Stimulated activated CD4-positive, alpha-beta T cell treated with anti-CD3 and anti-CD28 coated beads, Interleukin-15, amount 100 ng/mL, for 1 hour (primary cell): ENCODE results near the gene RGS9.
"Not testable (repeated sequence)": the region's sequence is repeated elsewhere in the genome, so short reads cannot be mapped to it uniquely, and the experiment has no call there.

Source experiments
- DNase-seq, 2 donors: peaks; one replicate each; pipeline ENCODE4 v3.0.0-alpha.2; 2020; ENCODE audit warnings: low read depth in 1 of 2, low spot score in 1 of 2

RGS9 gene

DNA sequence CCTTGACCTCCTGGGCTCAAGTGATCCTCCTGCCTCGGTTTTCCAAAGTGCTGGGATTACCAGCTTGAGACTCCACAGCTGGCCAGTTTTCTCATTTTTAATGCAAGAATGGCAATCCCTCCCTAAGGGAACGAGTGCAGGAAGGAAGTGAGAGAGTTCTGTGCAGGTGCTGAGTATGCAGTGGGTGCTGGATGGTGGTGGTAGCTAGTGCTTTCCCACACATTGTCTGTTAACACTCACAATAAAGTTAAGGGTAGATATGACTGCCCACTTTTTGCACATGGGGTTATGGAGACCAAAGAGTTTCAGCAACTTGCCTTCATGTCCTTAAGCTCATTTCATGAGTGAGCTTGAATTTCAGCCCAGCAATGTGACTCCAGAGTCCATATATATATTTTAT is 18.5 kb downstream of the RGS9 start:
- no peak for DNase-seq

DNA sequence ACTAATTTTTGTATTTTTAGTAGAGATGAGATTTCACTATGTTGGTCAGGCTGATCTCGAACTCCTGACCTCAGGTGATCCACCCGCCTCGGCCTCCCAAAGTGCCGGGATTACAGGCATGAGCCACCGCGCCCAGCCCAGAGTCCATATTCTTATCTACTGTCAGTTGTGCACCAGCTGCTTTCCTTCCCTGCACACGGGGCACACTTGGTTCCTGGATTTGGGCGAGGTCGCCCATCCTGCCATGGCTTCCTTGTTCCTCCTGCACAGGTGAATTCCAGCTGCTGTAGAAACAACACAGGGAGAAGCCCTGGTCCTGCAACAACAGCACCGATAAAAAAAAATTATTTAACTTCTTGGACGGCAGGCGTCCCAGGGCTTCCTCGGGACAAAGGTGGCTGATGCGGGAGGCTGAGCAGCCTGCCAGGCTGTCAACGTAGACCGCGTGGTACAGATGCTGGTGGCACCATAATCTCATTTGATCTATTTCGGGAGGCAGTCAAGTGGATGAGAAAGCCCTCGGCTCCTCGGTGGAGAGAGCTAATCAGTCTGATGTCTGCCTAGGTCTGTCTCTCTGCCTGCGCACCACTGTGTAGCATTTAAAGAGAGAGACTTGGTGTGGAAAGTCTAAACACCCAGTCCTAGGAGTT is 19.1 kb downstream of the RGS9 start:
- no peak for DNase-seq

DNA sequence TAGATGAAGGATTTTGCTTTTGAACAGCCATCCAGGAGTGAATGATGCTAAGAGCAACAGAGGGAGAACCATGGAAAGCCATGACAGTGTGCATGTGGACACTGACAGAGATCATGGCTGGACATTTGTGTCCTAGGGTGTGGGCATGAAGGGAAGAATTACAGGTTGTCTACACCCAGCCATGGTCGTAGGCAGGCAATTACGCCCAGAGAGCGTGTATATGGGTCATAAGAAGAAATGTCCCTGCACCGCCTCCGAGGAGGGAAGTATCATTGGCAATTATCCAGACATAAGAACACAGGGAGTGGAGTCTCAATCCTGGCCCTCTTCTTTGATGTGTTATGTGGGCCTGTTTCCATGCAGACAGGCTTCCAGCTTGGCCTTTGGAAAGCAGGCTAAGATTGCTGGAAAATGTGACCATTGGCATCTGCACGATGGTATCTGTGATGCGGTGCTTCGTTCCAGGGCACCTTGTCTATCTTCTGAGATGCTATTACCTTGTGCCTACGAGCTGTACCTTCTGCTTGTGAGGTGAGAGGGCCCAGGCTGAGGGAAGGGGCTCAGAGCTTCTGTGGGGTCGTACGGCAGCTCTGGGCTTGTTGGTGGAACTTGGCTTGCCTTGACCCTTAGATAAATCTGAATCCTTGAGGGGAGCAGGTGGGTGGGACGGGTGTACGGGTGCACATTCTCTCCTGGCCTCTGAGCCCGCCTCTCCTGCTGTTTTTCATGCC is 19.8 kb downstream of the RGS9 start:
- no peak for DNase-seq

DNA sequence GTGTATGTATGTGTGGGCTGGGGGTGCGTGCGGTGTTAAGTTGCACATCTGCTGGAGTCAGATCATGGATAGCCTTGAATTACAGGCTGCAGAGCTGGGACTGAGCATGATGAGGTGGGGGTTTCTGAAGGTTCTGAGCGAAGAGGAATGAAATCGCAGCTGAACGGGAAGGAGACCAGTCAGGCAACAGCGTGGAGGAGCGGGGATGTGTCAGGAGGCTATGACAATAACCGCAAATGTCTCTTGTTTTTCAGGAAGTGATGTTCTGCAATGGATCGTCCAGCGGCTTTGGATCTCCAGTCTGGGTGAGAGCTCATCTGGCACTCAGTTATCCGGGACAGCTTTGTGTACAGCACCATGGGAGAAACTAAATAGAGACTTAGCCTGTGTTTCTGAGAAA is 20.9 kb downstream of the RGS9 start:
- DNase-seq: no peak

DNA sequence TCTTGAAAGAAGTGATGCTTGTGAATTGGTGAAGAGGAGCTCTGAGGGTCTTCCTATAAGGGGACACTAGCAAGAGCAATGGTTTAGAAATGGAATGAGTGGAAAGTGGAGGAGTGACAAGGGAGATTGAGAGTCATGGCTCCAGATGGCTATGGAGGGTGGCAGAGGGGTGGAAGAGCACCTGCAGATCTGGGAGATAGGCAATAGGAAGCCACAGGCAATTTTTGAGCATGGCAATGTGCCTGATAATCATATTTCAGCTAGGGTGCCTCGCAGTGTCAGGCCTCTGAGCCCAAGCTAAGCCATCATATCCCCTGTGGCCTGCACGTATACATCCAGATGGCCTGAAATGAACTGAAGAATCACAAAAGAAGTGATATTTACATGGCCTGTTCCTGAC is 21.5 kb downstream of the RGS9 start:
- DNase-seq: no peak

GRCh38 chr17:65160516-65160915 is 23.3 kb downstream of the RGS9 start:
- no peak for DNase-seq

DNA sequence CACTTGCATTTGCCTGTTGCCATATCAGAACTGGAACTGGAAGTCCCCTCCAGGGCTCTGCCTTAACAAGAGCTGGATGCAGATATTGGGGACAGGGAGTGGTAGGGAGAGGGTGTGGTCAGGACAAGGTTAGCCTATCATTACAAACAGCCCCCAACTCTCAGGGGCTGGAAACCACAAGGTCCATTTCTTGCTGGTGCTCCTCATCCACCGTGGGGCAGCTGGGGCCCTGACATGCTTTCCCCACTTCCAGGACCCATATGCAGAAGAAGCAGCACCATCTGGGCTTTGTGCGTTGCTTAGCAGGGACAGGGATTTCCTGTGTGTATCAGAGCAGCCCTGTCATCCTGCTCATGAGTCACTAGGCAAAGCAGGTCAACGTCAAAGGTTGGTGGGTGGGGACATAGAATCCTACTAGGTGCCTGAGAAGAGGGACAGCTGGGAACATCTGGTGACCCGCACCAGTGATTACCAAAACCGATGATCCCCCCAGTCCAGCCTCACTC is 26.9 kb downstream of the RGS9 start:
- DNase-seq: peak in 1 of 2 donors; percentile 8

- no peak for DNase-seq
Measured at GRCh38 chr17:65166787-65167186, 29.6 kb downstream of the RGS9 start.

- DNase-seq: no peak
Measured at GRCh38 chr17:65167566-65167965, 30.4 kb downstream of the RGS9 start.

DNA sequence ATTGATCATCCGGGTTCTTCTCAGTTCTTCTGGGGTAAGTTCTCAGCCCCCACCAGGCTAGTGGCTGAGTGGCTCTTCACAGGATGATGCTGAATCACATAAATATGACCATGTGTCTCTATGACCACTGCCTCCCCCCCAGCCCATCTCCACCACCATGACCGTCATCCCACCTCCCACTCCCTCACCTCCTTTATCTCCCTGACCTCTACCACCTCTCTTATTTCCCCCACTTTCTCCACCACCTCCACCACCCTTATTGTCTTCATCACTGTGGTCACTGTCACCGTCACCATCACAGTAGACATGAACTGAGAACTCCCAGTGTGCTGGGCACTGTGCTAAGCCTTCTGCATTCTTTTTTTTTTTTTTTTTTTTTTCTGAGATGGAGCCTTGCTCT is 32.5 kb downstream of the RGS9 start:
- DNase-seq: no peak

GRCh38 chr17:65170839-65171238 is 33.7 kb downstream of the RGS9 start:
- DNase-seq: no peak

- DNase-seq: no peak
Measured at GRCh38 chr17:65171752-65172151, 34.6 kb downstream of the RGS9 start.

- DNase-seq: no peak
Measured at GRCh38 chr17:65172496-65173136, 35.4 kb downstream of the RGS9 start.

- peak; percentile 16 to 61 for DNase-seq
Measured at GRCh38 chr17:65173284-65173793, 36.2 kb downstream of the RGS9 start.

- DNase-seq: no peak
Measured at GRCh38 chr17:65173976-65174683, 37.0 kb downstream of the RGS9 start.

DNA sequence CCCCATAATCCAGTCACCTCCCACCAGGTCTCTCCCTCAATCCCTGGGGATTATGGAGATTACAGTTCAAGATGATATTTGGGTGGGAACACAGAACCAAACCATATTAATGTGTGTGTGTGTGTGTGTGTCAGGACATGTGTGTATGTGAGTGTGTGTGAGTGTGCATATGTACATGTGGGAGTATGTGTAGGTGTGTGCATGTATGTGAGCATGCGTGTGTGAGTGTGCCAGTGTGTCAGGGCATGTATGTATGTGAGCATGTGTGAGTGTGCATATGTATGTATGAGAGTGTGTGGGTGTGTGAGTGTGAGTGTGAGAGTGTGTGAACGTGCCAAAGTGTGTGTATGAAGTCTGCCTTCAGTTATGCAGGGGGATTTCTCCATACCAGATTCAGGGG is 37.8 kb downstream of the RGS9 start:
- DNase-seq: no peak

GRCh38 chr17:65175952-65176351 is 38.8 kb downstream of the RGS9 start:
- no peak for DNase-seq

DNA sequence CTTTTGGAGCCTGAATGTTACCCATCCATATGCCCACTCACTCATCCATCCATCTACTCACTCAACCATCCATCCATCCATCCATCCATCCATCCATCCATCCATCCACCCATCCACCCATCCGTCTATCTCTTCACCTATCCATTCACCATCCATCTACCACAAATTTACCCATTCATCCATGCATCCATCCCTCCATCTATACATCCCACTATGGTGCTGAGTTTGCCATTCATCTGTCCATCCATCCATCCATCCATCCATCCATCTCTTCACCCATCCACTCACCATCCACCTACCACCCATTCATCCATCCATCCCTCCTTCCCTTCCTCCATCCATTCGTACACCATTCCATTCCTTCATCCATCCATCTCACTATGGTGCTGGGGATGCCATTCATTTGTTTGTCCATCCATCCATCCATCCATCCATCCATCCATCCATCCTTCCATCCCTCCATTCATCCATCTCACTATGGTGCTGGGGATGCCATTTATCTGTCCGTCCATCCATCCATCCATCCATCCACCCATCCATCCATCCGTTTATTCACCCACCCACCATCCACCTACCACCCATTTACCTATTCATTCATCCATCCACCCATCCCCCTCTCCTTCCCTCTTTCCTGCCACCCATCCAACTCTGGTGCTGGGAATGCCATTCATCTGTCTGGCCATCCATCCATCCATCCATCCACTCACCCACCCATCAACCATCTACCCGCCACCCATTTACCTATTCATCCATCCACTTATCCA is 39.7 kb downstream of the RGS9 start:
- no peak for DNase-seq

- DNase-seq: no peak
Measured at GRCh38 chr17:65177901-65178300, 40.7 kb downstream of the RGS9 start.

- not testable (repeated sequence) for DNase-seq
Measured at GRCh38 chr17:65180276-65180675, 43.1 kb downstream of the RGS9 start.
